GM18519 (cell line): ENCODE results near the gene CABP4.
"Not testable (repeated sequence)": the region's sequence is repeated elsewhere in the genome, so short reads cannot be mapped to it uniquely, and the experiment has no call there.

Experiments used
- ATAC-seq: cut with Tn5 transposase; IDR thresholded peaks from one replicate; pipeline ENCODE4 v1.9.1; 2021; ENCODE audit warnings: mild to moderate bottlenecking, moderate library complexity; ENCODE audit not compliant: unreplicated experiment, low FRiP score

CABP4 gene

GRCh38 chr11:67418476-67419281 lies 36.5 kb upstream of the CABP4 start:
- no peak for ATAC-seq

DNA sequence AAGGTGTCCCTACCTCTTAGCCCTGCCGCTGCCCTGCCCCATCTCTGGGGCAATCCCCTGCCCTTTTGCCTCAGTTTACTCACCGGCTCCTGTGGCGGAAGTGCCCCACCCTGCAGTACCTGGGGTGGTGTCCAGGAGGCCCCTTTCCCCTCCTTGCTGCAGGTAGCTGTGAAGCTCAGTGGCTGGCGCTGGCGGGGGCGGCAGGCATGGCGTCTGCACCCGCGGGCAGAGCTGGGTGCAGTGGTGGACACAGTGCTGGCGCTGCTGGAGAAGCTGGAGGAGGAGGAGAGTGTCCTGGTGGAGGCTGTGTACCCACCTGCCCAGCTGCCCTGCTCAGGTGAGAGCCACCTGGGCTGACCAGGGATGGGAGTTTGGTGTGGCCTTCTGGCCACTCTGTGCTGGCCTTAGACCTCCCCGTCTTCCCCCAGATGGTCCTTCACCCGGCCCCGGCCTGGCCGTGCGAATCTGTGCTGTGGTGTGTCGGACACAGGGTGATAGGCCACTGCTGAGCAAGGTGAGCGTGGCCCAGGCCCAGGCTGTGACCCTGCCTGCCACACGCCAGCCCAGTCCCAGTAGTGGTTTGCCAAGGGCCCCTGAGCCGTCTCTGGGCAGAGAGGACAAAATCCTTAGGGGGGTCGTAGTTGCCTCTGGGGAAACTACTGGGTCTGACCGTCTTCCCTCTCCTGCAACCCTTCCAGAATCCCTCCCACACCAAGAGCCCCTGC lies 35.7 kb upstream of the CABP4 start:
- no peak for ATAC-seq

- no peak for ATAC-seq
Observed at GRCh38 chr11:67420147-67420645, 35.0 kb upstream of the CABP4 start.

- no peak for ATAC-seq
Observed at GRCh38 chr11:67420646-67421429, 34.3 kb upstream of the CABP4 start.

- no peak for ATAC-seq
Observed at GRCh38 chr11:67421430-67422031, 33.6 kb upstream of the CABP4 start.

DNA sequence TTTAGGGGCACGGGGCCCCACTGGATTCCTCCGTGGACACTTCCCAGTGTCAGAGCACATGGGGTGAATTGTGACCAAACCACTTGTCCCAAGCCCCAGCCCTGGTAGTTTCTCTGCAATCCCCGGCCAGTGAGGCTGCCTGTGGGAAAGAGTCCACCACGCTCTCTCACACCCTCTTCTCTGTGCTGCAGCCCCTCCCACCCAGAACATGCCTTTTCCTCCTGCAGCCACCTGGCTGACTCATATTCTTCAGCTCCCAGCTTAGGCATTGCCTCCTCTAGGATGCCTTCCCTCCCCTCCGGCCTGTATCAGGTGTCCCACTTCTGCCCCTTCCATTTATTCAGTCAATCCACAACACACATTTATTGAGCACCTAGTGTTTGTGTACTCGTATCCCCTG lies 32.3 kb upstream of the CABP4 start:
- no peak for ATAC-seq

DNA sequence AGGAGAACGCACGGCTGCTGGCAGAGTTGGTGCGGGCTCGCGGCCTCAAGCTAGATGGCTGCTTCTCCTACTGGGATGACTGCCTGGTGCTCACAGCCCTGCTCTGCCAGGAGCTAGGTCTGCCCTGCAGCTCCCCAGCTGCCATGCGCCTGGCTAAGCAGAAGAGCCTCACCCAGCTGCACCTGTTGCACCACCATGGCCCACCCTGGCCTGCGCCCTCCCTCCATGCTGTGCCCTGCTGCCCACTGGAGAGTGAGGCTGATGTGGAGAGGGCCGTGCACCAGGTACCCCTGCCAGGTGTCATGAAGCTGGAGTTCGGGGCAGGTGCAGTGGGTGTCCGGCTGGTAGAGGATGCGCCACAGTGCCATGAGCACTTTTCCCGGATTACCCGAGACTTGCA lies 31.7 kb upstream of the CABP4 start:
- ATAC-seq: no peak

- no peak for ATAC-seq
Observed at GRCh38 chr11:67423891-67424613, 31.1 kb upstream of the CABP4 start.

GRCh38 chr11:67427364-67427859 lies 27.7 kb upstream of the CABP4 start:
- not testable (repeated sequence) for ATAC-seq

GRCh38 chr11:67428052-67429001 lies 26.8 kb upstream of the CABP4 start, which contains the start of gene RPS6KB2:
RPS6KB2 (plus strand) TSS chr11:67428494; CDS start chr11:67428546, 52 bp downstream.
- ATAC-seq: peak; percentile 59

DNA sequence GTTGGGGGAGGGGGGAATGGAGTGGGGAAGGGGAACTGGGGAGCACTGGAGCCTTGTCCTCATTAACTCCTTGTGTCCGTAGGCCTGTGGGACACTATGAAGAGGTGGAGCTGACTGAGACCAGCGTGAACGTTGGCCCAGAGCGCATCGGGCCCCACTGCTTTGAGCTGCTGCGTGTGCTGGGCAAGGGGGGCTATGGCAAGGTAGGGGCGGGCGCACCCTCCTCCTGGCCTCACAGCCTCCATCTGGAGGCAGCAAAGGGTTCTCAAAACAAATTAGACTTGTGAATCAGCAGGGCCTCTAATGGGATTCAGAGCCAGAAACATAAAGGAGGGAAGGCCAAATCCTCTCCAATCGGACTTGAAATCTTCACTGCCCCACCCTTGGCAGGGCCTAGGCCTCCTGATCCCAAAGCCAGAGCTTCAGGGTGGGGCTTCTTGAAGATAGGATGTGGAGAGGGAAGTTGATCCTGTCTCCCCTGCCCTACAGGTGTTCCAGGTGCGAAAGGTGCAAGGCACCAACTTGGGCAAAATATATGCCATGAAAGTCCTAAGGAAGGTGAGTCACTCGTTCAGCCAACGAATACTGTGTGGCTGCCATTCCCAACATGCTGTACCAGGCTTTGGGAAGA lies 26.0 kb upstream of the CABP4 start:
- no peak for ATAC-seq

GRCh38 chr11:67429722-67430121 lies 25.4 kb upstream of the CABP4 start:
- ATAC-seq: no peak

GRCh38 chr11:67431346-67432249 lies 23.6 kb upstream of the CABP4 start:
- no peak for ATAC-seq

GRCh38 chr11:67432655-67433349 lies 22.4 kb upstream of the CABP4 start:
- ATAC-seq: no peak

GRCh38 chr11:67433536-67434394 lies 21.4 kb upstream of the CABP4 start:
- no peak for ATAC-seq
